Activated CD8-positive, alpha-beta memory T cell treated with anti-CD3 and anti-CD28 coated beads for 4 hours (primary cell): ENCODE data around the gene DST.
"Not testable (repeated sequence)": the region's sequence is repeated elsewhere in the genome, so short reads cannot be mapped to it uniquely, and the experiment has no call there.

Experiments
- DNase-seq, 2 donors: peaks; one replicate each; pipeline ENCODE4 v3.0.0-alpha.2; 2020; ENCODE audit warnings: low read depth in 2 of 2

The DST gene

DNA sequence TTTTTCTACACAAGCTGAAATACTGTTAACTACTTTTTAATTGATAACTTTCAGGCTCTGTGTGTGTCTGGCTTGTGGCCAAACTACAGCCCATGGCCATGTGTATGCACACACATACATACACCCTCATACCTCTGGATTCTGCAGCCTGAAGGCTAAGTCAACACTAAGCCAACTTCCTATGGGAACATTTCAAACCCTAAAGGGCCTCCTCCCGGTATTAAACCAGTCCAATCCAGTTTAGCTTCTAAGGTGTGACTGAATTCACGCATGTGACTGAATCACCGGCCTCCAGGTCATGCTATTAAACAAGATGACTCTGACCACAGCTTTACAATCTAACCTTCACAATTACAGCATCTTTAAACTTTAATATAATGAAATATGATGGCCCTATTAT, 20.7 kb upstream of the DST start:
- no peak for DNase-seq

DNA sequence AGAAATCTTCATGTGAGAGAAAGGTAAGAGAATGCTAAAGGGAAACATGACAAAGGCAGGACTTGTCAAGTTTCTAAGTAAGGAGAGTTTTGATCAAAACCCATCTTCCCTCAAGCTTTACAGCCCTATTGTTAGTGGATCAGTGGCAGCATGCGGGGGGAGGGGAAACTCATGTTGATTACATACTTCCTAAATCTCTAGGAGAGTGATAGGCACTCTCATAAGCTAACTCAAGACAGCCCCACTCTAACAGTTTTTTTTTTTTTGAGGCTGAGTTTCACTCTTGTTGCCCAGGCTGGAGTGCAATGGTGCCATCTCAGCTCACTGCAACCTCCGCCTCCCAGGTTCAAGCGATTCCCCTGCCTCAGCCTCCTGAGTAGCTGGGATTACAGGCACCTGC, 18.6 kb upstream of the DST start:
- not testable (repeated sequence) for DNase-seq

DNA sequence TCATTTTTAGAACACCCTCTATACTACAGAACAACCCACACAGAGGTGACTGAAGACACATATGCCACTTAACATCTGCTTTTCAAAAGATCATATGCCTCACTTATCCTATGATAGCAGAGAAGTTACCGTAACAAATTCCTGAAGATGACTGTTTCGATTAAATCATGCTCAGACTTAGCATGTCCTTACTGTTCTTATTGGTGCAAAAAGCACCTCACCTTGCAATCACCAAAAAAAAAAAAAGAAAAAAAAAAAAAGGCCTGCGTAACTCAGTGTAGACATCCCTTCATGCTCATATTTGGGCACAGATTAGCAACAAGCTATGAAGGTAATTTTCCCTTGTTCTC, 17.7 kb upstream of the DST start:
- no peak for DNase-seq

DNA sequence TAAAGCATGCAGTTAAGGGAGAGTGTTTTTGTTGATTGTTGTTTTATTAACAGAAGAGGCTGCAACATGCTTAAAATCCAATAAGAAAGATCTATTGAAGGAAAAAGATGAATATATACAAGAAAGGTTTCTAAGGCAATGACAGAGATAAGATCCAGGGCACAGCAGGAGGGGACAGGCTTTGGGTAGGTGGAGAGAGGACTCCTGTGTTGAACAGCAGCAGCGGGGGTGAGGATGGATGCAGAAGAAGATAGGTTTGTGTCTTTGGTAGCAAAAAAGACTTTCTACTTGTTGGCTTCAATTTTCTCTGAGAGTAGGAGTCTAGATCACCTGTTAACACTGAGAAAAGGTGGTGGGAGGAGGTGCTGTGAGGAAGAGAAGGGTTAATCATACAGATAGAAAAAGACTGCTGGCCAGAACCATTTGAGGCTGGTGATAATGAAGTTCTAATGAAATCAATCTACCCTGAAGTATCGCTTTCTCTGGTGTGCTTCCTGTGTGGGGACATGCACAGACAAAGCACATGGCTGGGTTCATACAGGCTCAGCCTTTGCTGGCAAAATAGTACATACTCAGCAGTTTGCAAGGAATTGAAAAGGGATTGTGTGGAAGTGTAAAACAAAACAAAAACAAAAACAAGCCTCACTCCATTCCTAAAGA, 17.2 kb upstream of the DST start:
- DNase-seq, result no peak

DNA sequence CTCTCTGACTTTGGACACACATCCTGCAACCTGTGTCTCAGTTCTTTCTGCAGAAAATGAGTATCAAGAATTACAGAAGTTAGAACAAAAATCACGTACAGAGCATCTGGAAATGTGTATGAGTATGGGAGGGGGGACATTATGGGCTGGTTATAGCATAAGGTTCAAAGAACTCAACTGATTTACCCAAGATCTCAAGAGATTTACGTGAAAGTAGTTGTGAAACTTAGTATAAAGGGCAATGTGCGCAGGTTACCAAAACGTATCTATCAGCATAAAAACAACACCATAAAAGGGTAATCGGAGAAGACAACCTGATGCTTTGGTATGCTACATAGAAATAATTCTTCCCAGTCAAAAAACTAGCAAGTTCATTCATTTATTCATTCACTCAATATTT, 15.6 kb upstream of the DST start:
- no peak for DNase-seq

DNA sequence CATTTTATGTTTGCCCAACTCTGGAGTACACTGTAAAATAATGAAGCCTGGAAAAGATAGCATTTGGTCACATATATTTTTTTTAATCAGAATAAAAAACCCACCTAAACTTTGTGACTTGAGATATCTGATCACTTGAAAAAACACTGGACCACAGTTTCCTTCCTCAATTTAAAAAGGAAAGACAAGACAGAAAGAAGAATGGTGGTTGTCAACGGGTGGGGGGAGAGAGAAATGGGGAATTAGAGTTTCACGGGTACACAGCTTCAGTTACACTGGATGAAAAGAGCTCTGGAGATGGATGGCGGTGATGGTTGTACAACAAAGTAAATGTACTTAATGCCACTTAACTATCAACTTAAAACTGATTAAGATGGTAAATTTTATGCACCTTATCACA, 14.7 kb upstream of the DST start:
- DNase-seq, result no peak

DNA sequence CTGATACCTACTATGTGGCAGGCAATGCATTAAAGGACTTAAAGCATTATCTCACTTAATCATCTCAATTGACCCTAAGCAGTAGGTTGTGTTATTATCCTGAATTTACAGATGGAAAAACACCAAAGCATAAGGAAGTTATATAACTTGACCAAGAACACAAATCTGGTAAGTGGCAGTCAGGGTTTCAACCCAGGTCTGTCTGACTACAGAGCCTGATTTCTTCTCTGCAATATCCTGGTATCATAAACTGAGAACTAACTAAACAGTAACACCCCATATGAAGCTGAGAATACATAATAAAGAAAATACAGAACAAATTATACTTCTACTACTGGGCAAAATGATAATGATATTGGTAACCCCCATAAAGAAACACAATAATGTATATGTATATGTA, 13.8 kb upstream of the DST start:
- DNase-seq, result no peak

DNA sequence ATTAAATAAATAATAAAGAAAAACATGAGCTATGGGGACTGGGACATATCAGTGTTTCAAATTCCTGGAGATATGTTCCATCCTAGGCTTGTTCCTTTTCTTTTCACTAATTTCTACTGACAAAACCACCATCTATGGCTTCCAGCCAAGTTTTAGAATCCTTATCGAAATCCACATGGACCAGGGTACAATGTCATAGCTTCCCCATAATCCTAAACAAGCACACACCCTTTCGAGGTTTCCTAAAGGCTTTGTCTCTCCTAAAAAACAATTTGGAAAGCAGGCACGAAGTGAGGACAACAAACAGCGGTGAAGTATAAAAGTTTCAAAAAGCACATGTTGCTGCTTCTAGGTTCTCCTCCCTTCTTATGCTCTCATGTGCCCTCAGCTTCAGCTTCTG, 13.3 kb upstream of the DST start:
- no peak for DNase-seq

DNA sequence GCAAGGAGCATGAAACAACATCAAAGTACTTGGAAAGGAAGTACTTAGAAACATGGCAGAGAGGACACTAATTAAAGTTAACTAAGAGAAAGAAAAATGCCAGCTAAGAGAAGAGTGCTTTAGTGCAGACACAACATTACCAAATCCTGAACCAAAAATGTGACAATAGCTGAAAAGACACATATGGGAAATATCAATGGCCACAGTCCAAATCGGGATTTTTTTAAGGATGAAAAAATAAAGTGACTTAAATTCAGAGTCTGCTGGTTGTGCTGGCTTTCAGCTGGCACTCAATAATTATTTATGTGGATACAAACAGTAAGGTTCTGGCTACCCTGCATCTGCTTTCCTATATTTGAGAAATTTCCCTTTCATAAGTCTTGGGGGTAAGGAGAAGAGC, 12.6 kb upstream of the DST start:
- no peak for DNase-seq

DNA sequence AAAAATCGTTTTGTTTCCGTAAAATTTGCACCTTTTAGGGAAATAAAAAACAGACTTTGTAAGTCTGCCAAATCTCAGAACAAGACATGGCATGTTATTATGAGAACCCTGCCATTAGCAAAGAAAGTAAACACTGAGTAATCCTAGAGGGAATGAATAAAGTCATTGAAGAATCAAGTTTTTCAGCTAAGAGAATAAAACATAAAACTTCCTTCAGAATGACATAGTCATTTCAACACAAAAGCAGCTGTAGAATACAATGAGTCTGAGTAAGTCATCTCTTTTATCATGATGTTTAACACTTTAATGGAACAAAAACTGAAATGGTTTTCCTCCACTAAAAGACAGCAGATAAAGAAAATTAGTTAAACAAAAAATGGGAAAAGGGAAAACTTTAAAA, 10.3 kb upstream of the DST start:
- no peak for DNase-seq

DNA sequence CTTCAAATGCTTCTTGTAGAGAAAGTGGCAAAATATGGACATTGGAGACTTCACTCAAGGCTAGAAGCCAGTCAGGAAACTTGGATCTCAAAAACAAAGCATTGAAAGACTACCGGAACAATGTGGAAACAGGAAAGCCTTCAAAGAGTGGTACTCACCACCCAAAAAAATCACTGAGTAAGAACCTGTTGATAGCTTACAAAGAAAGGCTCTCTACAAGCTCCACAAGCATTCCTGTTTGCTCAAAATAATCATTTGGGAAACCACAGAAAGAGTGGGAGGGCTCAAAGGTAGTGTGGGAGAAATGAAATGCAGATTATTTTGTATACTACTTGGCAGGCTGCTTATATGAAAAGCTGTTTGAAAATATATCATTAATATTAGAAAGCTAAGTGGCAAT, 9.5 kb upstream of the DST start:
- DNase-seq, result no peak

DNA sequence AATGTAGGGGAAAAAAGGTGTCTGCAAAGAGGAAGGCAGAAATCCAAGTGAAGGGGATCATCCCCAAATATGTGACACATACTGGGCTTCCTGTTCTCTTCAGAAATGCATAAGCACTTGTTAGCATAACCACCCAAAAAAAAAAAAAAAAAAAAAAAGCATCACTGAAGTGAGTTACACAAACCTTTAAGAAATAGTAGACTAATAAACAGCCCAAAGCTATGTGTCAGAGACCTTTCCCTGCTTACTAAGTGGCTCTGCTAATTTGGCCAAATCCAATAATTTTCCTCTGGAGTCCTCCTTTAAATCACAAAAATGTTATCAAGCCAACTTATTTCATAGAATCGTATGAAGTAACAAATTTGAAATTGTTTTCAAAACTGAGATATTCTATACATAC, 7.5 kb upstream of the DST start:
- no peak for DNase-seq

DNA sequence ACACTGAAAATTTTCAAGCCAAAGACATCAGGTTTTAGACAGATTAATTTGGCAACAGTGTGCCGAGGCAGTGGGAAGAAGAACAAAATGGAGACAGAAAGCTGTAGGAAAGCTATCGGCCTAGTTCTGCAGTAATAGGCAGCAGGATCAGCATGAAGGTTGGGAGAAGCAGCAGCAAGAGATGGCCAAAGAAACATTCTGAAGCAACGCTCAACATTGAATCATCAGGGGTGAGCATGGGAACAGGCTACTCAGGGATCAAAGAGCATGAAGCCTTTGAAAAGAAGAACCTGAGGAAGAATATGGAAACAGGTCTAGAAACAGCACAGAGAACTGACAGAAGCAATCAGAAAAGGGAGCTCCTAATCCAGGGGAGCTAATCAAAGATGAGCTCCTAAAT, 7.1 kb upstream of the DST start:
- DNase-seq, result no peak

DNA sequence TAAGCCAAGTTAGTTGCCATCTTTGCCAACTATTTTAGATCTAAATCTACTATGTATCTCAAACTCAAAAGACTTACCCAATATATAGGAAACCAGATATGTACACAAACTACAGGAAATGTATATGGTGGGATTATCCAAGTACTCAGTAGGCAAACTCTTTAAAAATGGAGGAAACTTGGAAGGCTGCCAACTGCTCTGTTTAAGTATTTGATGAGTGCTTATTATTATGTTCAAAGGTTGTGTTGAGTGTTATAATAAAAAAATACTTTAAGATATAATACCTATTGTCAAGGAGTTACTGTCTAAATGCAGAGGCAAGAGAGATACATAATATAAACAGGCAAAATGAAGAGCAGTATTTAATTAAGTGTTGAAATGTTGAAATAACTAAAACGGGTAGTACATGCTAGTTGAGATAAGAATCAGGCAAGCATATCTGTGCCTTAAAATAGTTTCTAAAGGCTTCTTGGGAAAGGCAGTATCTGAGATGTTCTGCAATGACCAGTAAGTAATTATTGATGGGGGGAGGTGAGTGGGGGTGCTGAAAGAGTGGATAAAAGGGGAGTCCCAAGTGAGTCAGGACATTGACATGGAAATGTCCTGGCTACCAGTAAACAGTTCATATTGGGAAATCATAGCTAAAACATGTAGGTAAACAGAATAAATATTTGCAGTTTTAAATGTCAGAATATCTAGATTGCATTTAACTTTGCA, 6.5 kb upstream of the DST start:
- DNase-seq, result no peak

DNA sequence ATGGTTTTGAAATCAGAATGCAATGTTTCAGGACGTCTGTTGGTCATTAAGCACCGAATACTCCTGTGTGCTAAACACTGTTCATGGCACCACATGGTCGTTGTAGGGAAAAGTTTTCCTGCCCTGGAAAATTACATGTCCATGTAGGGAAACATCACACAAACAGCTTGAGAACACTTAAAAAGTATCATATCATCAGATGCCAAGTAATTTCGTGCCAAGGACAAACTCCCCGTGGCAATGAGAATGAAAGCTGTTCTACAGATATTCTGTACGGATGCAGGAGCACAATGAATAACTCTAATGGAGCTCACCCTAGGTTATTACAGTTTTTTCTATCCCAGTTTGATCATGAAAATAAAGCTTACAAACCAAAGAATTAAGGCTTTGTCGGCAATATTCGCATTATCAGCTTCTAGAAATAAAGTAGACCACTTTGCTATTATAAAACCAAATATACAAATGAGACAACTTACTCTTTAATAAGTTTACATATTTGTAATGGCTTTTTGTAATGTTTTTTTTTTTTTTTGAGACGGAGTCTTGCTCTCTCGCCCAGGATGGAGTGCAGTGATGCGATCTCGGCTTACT, 4.6 kb upstream of the DST start:
- DNase-seq, result no peak

DNA sequence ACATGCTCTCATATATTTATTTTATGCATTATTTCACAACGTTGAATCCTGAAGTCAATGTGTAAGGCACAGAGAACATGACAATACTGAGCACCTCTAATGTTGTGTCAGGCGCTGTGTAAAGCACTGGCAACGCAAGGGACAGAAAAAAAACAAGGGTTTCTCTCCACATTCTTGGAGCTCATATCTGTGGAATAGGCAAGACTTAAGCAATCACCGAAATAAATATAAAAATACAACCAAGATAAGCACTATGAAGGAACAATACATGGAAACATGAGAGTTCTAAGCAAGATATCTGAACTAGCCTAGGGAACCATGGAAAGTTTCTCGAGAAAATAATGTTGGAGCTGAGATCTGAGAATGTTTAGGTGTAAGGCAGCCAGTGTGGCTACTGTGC, 1.7 kb upstream of the DST start:
- DNase-seq, result no peak

DNA sequence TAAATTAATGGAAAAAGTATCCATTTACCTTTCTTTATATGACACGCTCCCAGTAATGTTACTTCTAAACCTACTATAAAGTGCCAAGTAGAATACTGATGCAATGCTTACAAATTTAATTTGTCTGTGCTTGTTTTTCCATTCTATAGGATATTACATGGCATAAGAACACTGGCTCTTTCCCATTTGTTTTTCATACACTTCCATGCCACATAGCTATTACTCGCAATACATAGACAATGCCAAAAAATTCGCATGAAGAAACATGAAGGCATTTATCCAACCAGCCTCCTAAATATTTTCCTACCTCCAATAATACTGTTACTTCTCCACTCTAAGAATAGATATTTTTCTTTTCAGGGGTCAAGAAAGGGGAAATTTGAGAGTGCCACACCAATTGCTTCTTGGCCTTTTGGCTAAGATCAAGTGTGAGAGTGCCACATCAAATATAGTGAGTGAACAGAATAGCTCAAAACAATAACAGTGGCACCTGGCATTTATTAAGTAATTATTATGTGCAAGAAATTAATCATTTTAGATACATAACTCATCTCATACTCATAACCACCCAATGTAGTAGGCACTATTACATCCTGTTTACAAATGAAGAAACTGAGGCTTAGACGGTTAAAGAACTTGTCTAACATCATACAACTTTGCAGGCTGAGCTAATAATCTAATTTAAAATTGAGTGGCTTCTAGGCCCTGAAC, 845 bp upstream of the DST start:
- DNase-seq, result no peak

DNA sequence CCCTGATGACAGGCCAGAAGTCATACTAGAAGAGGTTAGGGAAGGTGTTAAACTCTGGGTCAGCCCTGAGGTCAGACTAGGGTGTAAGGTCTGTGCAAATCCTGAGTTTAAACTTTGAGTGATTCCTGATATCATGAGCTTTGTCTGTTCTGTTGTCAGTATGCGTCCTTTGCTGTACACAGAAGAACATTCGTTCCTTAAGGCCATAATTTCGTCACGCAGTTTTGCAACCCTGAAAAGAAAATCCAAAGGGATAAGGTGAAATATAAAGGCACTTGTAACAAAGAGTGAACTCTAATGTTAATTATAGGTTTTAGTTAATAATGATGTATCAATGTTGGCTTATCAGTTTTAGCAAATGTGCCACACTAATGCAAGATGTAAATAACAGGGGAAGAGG, 2.3 kb downstream of the DST start:
- DNase-seq, result no peak

DNA sequence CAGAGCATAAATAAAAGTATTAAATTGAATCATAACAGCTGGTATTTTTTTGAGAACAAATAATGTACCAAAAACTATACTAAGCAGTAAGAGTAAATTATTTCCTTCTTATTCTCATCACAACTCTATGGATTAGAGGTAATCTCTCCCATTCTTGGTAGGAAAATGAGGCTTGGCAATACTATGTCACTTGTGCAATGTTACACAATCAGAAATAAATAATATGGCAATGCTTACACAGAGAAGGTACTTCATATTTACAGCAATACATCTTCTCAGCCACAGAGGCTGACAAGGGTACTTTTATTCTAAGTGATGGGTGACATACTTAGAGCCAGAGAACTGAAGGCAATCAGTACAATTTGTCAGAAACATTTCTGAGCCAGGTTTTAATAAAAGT, 3.9 kb downstream of the DST start:
- DNase-seq, result no peak

DNA sequence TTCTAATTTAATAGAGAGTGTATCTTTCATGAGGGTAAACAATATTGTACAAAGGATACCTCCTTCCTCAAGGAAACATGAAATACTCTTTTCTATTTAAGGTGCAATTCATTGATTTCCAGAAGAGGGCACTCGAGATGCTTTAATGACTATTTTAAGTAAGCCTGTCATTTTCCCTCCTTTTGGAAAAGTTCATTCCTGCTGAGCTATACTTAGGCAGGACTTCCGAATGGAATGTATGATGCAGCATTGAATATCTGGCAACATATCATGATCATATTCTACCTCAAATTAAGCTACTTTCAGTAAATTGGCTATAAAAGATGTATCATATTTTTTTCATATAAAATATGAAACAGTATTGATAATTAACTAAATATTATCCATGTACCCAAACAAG, 5.0 kb downstream of the DST start:
- no peak for DNase-seq

DNA sequence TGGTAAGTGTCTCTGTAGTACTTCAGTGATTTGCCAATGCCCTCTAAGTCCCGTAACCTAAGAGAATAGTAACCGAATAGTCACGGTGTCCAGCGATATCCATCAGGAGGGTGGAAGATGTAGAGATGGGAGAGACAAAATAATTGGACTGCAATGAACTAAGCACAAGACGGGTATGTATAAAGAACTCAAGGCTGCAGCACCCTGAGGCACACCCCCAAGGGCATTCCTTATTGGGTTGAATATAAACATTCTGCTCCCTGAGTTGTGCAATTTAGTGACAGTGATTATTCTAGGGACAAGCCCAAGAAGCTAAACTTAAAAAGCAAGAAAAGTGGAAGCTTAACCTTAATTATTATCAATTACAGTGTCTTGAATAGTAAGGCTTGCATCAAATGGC, 14.6 kb downstream of the DST start:
- DNase-seq, result no peak

DNA sequence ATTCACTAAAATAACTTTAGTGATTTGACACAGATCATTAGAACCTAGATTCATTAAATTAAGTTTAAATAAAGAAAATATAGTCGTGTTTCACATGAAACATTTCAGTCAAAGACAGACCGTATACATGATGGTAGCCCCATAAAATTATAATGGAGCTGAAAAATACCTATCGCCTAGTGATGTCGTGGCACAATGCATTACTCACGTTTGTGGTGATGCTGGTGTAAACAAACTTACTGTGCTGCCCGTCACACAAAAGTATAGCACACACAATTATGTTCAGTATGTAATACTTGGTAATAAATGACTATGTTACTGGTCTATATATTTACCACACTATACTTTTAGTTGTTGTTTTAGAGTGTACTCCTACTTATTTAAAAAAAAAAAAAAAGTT, 17.3 kb downstream of the DST start:
- no peak for DNase-seq

DNA sequence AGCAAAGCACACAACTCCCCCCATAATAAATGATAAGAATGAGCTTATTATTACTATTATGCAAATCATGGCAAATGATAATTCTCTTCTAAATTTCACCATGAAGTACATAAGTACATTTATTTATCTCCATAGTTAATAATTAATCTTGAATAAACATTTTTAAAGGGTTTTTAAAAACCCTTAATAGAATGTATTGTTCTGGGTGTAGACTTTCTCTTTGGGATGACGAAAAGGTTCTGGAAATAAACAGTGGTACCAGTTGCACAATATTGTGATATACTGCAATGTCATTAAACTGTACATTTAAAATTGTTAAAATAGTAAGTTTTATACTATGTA, 18.0 kb downstream of the DST start:
- no peak for DNase-seq
